HCT116 (cell line): Measurements from ENCODE around the gene ISG20. TPM values are rescaled to one million over a fixed set of nuclear protein-coding genes. Genes with fewer than 3 reads are reported as not detected.

Source experiments
- ATAC-seq: fragments of 200-7000 bp; cut with Tn5 transposase; 2 replicates; pipeline ENCODE4 v1.9.1; 2020; ENCODE audit warnings: mild to moderate bottlenecking, moderate library complexity
- BruUV-seq: library from RNA; stranded (reverse); fragments of 400-500 nt; replicated peaks from 2 replicates; lab custom pipeline; 2021; lab: Mats Ljungman, UMichigan
- CTCF ChIA-PET: fragments of 300-600 bp; sonication (Branson Sonifier 250); formaldehyde crosslinking; loops from one replicate; lab custom pipeline; 2021; ENCODE audit warnings: antibody characterized with exemption; lab: Charles Lee
- POLR2A ChIA-PET: fragments of 300-600, 350-600 bp; sonication (Branson Sonifier 250); formaldehyde crosslinking; loops from one replicate; lab custom pipeline; 2021; ENCODE audit warnings: antibody characterized with exemption; lab: Charles Lee
- RAD21 ChIA-PET, 2 experiments: fragments of 300-600 bp; sonication (Branson Sonifier 250); formaldehyde crosslinking; loops; one replicate each; lab custom pipeline; 2023; ENCODE audit warnings: low total read pairs in 2 of 2; ENCODE audit not compliant: uncharacterized antibody in 2 of 2, unreplicated experiment in 2 of 2, low non-redundant PET in 1 of 2; lab: Charles Lee
- DNase-seq: peaks from one replicate; pipeline ENCODE4 v3.0.0-alpha.2; 2010; ENCODE audit warnings: low read depth, low spot score
- H2AFZ ChIP-seq: fragments of 200-600 bp; shearing (Covaris generic), sonication (generic); 2 replicates; pipeline ENCODE4 v1.6.1; 2017; ENCODE audit warnings: low read depth, mixed run types, mixed read lengths, antibody characterized with exemption, low read length; ENCODE audit not compliant: poor library complexity, severe bottlenecking
- H3K27ac ChIP-seq: 2 replicates; pipeline ENCODE4 v1.5.1; 2012; ENCODE audit warnings: low read depth, low read length
- H3K27me3 ChIP-seq: fragments of 200-600 bp; sonication (generic); 2 replicates; pipeline ENCODE4 v1.6.1; 2016; ENCODE audit warnings: mixed run types, low read length, mixed read lengths; ENCODE audit not compliant: insufficient read depth
- H3K36me3 ChIP-seq, 2 experiments: fragments of 200-500 bp in 1 of 2; fragments of 200-600 bp in 1 of 2; sonication (Bioruptor generic) in 1 of 2; sonication (generic) in 1 of 2; 2 replicates each; pipeline versions ENCODE4 v1.5.1 to v1.6.1; 2014 to 2016; ENCODE audit warnings: low read length in 2 of 2, inconsistent platforms in 1 of 2, mixed read lengths in 1 of 2, mixed run types in 1 of 2; ENCODE audit not compliant: insufficient read depth in 2 of 2, control insufficient read depth in 1 of 2
- H3K4me1 ChIP-seq, 2 experiments: fragments of 200-600 bp in 1 of 2; sonication (generic) in 1 of 2; 2 replicates each; pipeline versions ENCODE4 v1.5.1 to v1.6.1; 2012 to 2017; ENCODE audit warnings: low read length in 2 of 2, inconsistent platforms in 1 of 2, mild to moderate bottlenecking in 1 of 2, mixed read lengths in 1 of 2, mixed run types in 1 of 2, moderate library complexity in 1 of 2; ENCODE audit not compliant: insufficient read depth in 2 of 2, control insufficient read depth in 1 of 2
- H3K4me2 ChIP-seq: fragments of 200-600 bp; sonication (generic); 2 replicates; pipeline ENCODE4 v1.6.1; 2017; ENCODE audit warnings: mixed run types, low read length, mixed read lengths
- H3K4me3 ChIP-seq, 2 experiments: fragments of 200-600 bp in 1 of 2; sonication (generic) in 1 of 2; replicated peaks in 1 of 2; 2 replicates each; pipeline ENCODE4 v1.5.1; 2011 to 2016; ENCODE audit warnings: low read length in 2 of 2, control low read depth in 1 of 2, low read depth in 1 of 2, mild to moderate bottlenecking in 1 of 2, mixed read lengths in 1 of 2, mixed run types in 1 of 2
- H3K79me2 ChIP-seq: fragments of 200-600 bp; sonication (generic); 2 replicates; pipeline ENCODE4 v1.6.1; 2017; ENCODE audit warnings: mild to moderate bottlenecking, mixed run types, low read length, moderate library complexity, mixed read lengths; ENCODE audit not compliant: insufficient read depth
- H3K9ac ChIP-seq: fragments of 200-600 bp; sonication (generic); 2 replicates; pipeline ENCODE4 v1.6.1; 2016; ENCODE audit warnings: low read length, mixed read lengths
- H3K9me2 ChIP-seq: fragments of 200-600 bp; sonication (generic), shearing (Covaris generic); 2 replicates; pipeline ENCODE4 v1.6.1; 2017; ENCODE audit warnings: mixed run types, mild to moderate bottlenecking, moderate library complexity; ENCODE audit not compliant: insufficient read depth
- H3K9me3 ChIP-seq, 2 experiments: fragments of 200-500 bp in 1 of 2; fragments of 200-600 bp in 1 of 2; sonication (Bioruptor generic) in 1 of 2; sonication (generic) in 1 of 2; 2 replicates each; pipeline ENCODE4 v1.6.1; 2014 to 2017; ENCODE audit warnings: low read length in 2 of 2, mixed read lengths in 2 of 2, inconsistent platforms in 1 of 2, low read depth in 1 of 2, mild to moderate bottlenecking in 1 of 2, mixed run types in 1 of 2, moderate library complexity in 1 of 2; ENCODE audit not compliant: control insufficient read depth in 1 of 2, insufficient read depth in 1 of 2
- H4K20me1 ChIP-seq: fragments of 200-600 bp; sonication (generic), shearing (Covaris generic); 2 replicates; pipeline ENCODE4 v1.6.1; 2017; ENCODE audit warnings: mixed run types, mild to moderate bottlenecking, moderate library complexity; ENCODE audit not compliant: insufficient read depth
- ATF3 ChIP-seq: IDR thresholded peaks from 2 replicates; pipeline ENCODE4 v1.6.1; 2012
- CBX3 ChIP-seq: IDR thresholded peaks from 2 replicates; pipeline ENCODE4 v1.6.1; 2012; ENCODE audit warnings: low read depth
- CEBPB ChIP-seq: IDR thresholded peaks from 2 replicates; pipeline ENCODE4 v1.6.1; 2012; ENCODE audit warnings: low read depth
- ELF1 ChIP-seq: IDR thresholded peaks from 2 replicates; pipeline ENCODE4 v1.6.1; 2012; ENCODE audit warnings: low read depth, borderline replicate concordance
- EZH2 ChIP-seq: fragments of 200-600 bp; sonication (generic); IDR thresholded peaks from 2 replicates; pipeline ENCODE4 v1.6.1; 2017; ENCODE audit warnings: antibody characterized with exemption, mixed run types
- ZFX ChIP-seq: fragments of 450-650 bp; IDR thresholded peaks from 2 replicates; pipeline ENCODE4 v1.6.1; 2017
- intact Hi-C: fragments of 100-400 bp; cut with micrococcal nuclease; formaldehyde crosslinking; loops from 2 replicates; pipeline ENCODE4 v1.10.0; 2022
- total RNA-seq: library from RNA; stranded (reverse); gene quantifications from one replicate; pipeline ENCODE4 v1.2.1, GENCODE V29; 2021; ENCODE audit not compliant: unreplicated experiment
- TF ChIP-seq, protein P1 (sequence below): IDR thresholded peaks from 2 replicates; pipeline ENCODE4 v1.6.1; 2012; ENCODE audit warnings: low read depth
- TF ChIP-seq, protein P2 (sequence below): IDR thresholded peaks from 2 replicates; pipeline ENCODE4 v1.6.1; 2011; ENCODE audit warnings: mild to moderate bottlenecking, low read length, moderate library complexity; ENCODE audit not compliant: insufficient replicate concordance; ENCODE audit errors: extremely low read depth

Gene ISG20
- total RNA-seq, 1 experiment from 2014 or later, result 11.0 TPM

- no peak for DNase-seq
- H3K4me2 ChIP-seq, result no peak overlapping the region
- TF ChIP-seq ATF3 (no peak), CEBPB (no peak), ZFX (no peak), ELF1 (no peak), CBX3 (no peak), EZH2 (no peak)
- TF ChIP-seq, protein P1, sequence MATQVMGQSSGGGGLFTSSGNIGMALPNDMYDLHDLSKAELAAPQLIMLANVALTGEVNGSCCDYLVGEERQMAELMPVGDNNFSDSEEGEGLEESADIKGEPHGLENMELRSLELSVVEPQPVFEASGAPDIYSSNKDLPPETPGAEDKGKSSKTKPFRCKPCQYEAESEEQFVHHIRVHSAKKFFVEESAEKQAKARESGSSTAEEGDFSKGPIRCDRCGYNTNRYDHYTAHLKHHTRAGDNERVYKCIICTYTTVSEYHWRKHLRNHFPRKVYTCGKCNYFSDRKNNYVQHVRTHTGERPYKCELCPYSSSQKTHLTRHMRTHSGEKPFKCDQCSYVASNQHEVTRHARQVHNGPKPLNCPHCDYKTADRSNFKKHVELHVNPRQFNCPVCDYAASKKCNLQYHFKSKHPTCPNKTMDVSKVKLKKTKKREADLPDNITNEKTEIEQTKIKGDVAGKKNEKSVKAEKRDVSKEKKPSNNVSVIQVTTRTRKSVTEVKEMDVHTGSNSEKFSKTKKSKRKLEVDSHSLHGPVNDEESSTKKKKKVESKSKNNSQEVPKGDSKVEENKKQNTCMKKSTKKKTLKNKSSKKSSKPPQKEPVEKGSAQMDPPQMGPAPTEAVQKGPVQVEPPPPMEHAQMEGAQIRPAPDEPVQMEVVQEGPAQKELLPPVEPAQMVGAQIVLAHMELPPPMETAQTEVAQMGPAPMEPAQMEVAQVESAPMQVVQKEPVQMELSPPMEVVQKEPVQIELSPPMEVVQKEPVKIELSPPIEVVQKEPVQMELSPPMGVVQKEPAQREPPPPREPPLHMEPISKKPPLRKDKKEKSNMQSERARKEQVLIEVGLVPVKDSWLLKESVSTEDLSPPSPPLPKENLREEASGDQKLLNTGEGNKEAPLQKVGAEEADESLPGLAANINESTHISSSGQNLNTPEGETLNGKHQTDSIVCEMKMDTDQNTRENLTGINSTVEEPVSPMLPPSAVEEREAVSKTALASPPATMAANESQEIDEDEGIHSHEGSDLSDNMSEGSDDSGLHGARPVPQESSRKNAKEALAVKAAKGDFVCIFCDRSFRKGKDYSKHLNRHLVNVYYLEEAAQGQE, result no peak
- TF ChIP-seq, protein P2, sequence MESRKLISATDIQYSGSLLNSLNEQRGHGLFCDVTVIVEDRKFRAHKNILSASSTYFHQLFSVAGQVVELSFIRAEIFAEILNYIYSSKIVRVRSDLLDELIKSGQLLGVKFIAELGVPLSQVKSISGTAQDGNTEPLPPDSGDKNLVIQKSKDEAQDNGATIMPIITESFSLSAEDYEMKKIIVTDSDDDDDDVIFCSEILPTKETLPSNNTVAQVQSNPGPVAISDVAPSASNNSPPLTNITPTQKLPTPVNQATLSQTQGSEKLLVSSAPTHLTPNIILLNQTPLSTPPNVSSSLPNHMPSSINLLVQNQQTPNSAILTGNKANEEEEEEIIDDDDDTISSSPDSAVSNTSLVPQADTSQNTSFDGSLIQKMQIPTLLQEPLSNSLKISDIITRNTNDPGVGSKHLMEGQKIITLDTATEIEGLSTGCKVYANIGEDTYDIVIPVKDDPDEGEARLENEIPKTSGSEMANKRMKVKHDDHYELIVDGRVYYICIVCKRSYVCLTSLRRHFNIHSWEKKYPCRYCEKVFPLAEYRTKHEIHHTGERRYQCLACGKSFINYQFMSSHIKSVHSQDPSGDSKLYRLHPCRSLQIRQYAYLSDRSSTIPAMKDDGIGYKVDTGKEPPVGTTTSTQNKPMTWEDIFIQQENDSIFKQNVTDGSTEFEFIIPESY, result no peak
- TF ChIP-seq, all 23 proteins: peak for 0
- H3K9ac ChIP-seq, result no peak overlapping the region
- ChIA-PET RAD21 (interaction anchor here in 1 of 2 experiments (0.7 kb wide), 1 partner anchor 22 kb away, joined by 3 read pairs; the partner anchor contains the start of gene ISG20), POLR2A (no interaction called here), CTCF (interaction anchor here (1.4 kb wide), 1 partner anchor 9 kb away, joined by 4 read pairs; no protein-coding TSS in a partner anchor)
- no peaks in the 10 kb centered on the region for H4K20me1 ChIP-seq
- ATAC-seq, result no peak
- no peak overlapping the region for H2AFZ ChIP-seq
- BruUV-seq, result no TSS peak
- no peak overlapping the region for H3K27ac ChIP-seq
- H3K9me3 ChIP-seq, result no peaks in the 10 kb centered on the region
- intact Hi-C loops, result no loop called here
- peaks cover 4 to 36% of the 10 kb centered on the region in 2 experiments; a peak in 3 of 4 replicates for H3K4me1 ChIP-seq
- H3K79me2 ChIP-seq, result peaks cover 12% of the 10 kb centered on the region
- no peak overlapping the region for H3K4me3 ChIP-seq
- no peaks in the 10 kb centered on the region for H3K27me3 ChIP-seq
- H3K9me2 ChIP-seq, result no peaks in the 10 kb centered on the region
- H3K36me3 ChIP-seq, result no peaks in the 10 kb centered on the region
These were observed 21.6 kb upstream of the ISG20 start for GRCh38 chr15:88617031-88617722.
